Spleen (tissue), 11 donors: Measurements from ENCODE around the gene SLC29A1. TPM values are rescaled to one million over a fixed set of nuclear protein-coding genes. Genes with fewer than 3 reads are reported as not detected.

Experiments used
- DNase-seq: peaks from one replicate; pipeline ENCODE4 v3.0.0-alpha.2; 2020
- H3K27ac ChIP-seq, 8 donors: fragments of 200-600 bp; sonication (generic) in 7 of 8; 1 replicate in 4 of 8; 2 replicates in 4 of 8; pipeline versions ENCODE4 v1.5.0 to v1.8.0; 2016 to 2021; ENCODE audit warnings: inconsistent platforms in 4 of 8, mild to moderate bottlenecking in 4 of 8, moderate library complexity in 1 of 8
- H3K27me3 ChIP-seq, 7 donors: fragments of 200-600 bp; sonication (generic) in 6 of 7; replicated peaks in 1 of 7; 1 replicate in 4 of 7; 2 replicates in 3 of 7; pipeline versions ENCODE4 v1.5.0 to v1.8.0; 2016 to 2021; ENCODE audit warnings: inconsistent platforms in 3 of 7, mild to moderate bottlenecking in 1 of 7
- H3K36me3 ChIP-seq, 6 donors: fragments of 200-600 bp; sonication (generic) in 5 of 6; 1 replicate in 4 of 6; 2 replicates in 2 of 6; pipeline versions ENCODE4 v1.5.0 to v1.8.0; 2016 to 2021; ENCODE audit warnings: inconsistent platforms in 2 of 6
- H3K4me1 ChIP-seq, 6 donors: fragments of 200-600 bp; sonication (generic) in 5 of 6; 1 replicate in 3 of 6; 2 replicates in 3 of 6; pipeline versions ENCODE4 v1.5.0 to v1.8.0; 2016 to 2021; ENCODE audit warnings: inconsistent platforms in 3 of 6
- H3K4me3 ChIP-seq, 8 donors: fragments of 200-600 bp; sonication (generic) in 7 of 8; 1 replicate in 4 of 8; 2 replicates in 4 of 8; pipeline versions ENCODE4 v1.5.0 to v1.8.0; 2016 to 2021; ENCODE audit warnings: inconsistent platforms in 4 of 8, mild to moderate bottlenecking in 4 of 8, moderate library complexity in 2 of 8
- H3K9me3 ChIP-seq, 8 donors: fragments of 200-600 bp; sonication (generic) in 7 of 8; 1 replicate in 4 of 8; 2 replicates in 4 of 8; pipeline versions ENCODE4 v1.5.0 to v1.8.0; 2016 to 2021; ENCODE audit warnings: inconsistent platforms in 4 of 8
- POLR2A ChIP-seq, 3 donors: fragments of 450-650 bp; IDR thresholded peaks; one replicate each; pipeline ENCODE4 v1.5.1; 2017; ENCODE audit warnings: antibody characterized with exemption in 3 of 3, mild to moderate bottlenecking in 1 of 3
- POLR2AphosphoS5 ChIP-seq, 3 donors: sonication (generic); formaldehyde crosslinking; IDR thresholded peaks; one replicate each; pipeline ENCODE4 v1.5.1; 2017; ENCODE audit warnings: antibody characterized with exemption in 3 of 3
- WGBS, 5 donors: extraction: QIAGEN DNeasy Blood & Tissue Kit in 3 of 5; methylation state at CpG; one replicate each; pipeline versions ENCODE4 v1.1.5 to v1.1.7; 2013 to 2018; 5-methylcytosine and 5-hydroxymethylcytosine counted together
- intact Hi-C: fragments of 100-400 bp; cut with DNase I; formaldehyde crosslinking; loops from one replicate; pipeline ENCODE4 v1.15.0; 2023; ENCODE audit warnings: low total_unique reads
- polyA plus RNA-seq, 3 donors: library from polyadenylated mRNA; stranded (reverse); fragments of 200-250 nt; gene quantifications; one replicate each; pipeline ENCODE4 v1.2.1, GENCODE V29; 2013
- total RNA-seq, 7 donors: library from RNA; depleted of rRNA in 3 of 7; stranded (reverse); fragments of >200 nt in 3 of 7; fragmentation: NEBNext Ultra II Directional in 4 of 7; extraction: Animal tissue kit (Norgen Biotek cat#: 25700) in 4 of 7; gene quantifications; one replicate each; pipeline versions ENCODE4 v1.1.0 to v1.2.1, GENCODE V29; 2016 to 2021
- TF ChIP-seq, protein P1 (sequence below), 11 experiments: fragments of 200-600 bp in 7 of 11; fragments of 450-650 bp in 4 of 11; sonication (generic) in 4 of 11; IDR thresholded peaks in 8 of 11; conservative IDR thresholded peaks in 3 of 11; 1 replicate in 7 of 11; 2 replicates in 4 of 11; pipeline versions ENCODE4 v1.4.0 to v1.8.0; 2016 to 2021; ENCODE audit warnings: antibody characterized with exemption in 11 of 11, inconsistent platforms in 4 of 11, mild to moderate bottlenecking in 1 of 11
- donor health status: healthy with polysubstance abuse.
- donor health status: DM: no; HTN: no; CAD: no; lungs with moderate emphysema.
- donor health status: DM: no; HTN: no; CAD: no.
- donor health status: Bipolar disorder and iron deficiency.
- donor health status: healthy.
- donor health status: DM: no; HTN: no; CAD: no.
- donor health status: DM: yes; HTN: yes; CAD: no.

The SLC29A1 gene
- total and polyA plus RNA-seq, 10 donors: 8.5 to 49.4 (median 30.4) TPM

DNA sequence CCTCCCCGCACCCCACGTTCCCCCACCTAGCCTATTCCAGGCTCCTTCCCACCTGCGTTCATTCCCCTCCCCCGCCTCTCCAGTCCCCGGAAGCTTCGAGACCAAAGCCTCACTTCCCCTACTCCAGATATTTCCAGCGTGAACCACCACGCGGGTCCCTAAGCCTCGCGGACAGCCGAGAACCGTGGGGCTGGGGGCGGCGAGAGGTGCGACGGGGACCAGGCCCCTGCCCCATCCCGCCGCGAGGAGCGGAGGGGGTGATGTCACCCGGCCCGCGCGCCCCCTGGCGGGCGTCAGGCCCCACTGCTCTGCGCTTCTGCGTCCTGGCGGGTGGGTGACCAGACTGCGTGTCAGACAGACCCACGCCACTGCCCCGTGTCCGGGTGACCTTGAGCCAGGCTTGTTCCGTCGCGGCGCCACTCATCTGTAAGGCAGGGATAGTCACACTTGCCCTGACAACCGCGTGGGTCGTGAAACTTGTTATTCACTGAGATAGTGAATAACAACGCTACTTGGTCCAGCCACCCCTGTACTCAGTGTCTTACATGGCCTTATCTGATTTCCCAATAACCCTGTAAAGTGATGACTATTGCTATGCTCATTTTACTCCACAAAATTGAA is 14.5 kb downstream of the SLC29A1 start:
- WGBS, 5 donors: 2 to 7% (median 3%) methylated on average over 17 to 42 of the region's 42 CpGs
- Histone ChIP-seq H3K4me3 (peak overlapping the region; percentile 34 to 79 (median 50)), H3K4me1 (peaks cover 9 to 59% (median 26%) of the 10 kb centered on the region in 6 donors), H3K27ac (peak overlapping the region; percentile 84 to 97 (median 94)), H3K9me3 (no peaks in the 10 kb centered on the region), H3K27me3 (no peaks in the 10 kb centered on the region), H3K36me3 (peaks cover 0 to 3% (median 0%) of the 10 kb centered on the region in 6 donors)
- intact Hi-C loops: loop anchor here (10.0 kb wide), 2 partner anchors 63 to 143 kb away; no protein-coding TSS in a partner anchor
- peak; percentile 96 for DNase-seq
- TF ChIP-seq, protein P1, sequence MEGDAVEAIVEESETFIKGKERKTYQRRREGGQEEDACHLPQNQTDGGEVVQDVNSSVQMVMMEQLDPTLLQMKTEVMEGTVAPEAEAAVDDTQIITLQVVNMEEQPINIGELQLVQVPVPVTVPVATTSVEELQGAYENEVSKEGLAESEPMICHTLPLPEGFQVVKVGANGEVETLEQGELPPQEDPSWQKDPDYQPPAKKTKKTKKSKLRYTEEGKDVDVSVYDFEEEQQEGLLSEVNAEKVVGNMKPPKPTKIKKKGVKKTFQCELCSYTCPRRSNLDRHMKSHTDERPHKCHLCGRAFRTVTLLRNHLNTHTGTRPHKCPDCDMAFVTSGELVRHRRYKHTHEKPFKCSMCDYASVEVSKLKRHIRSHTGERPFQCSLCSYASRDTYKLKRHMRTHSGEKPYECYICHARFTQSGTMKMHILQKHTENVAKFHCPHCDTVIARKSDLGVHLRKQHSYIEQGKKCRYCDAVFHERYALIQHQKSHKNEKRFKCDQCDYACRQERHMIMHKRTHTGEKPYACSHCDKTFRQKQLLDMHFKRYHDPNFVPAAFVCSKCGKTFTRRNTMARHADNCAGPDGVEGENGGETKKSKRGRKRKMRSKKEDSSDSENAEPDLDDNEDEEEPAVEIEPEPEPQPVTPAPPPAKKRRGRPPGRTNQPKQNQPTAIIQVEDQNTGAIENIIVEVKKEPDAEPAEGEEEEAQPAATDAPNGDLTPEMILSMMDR (IDR thresholded peaks at IDR 0.05 in 8 of 11, conservative IDR thresholded peaks at IDR 0.05 in 3 of 11): peak; percentile 94 to 99 (median 98)
- peak in 2 of 3 donors; percentile 5 to 9 for TF ChIP-seq POLR2A (IDR thresholded peaks at IDR 0.05)
- peak; percentile 86 to 95 (median 88) for TF ChIP-seq POLR2AphosphoS5 (IDR thresholded peaks at IDR 0.05)

DNA sequence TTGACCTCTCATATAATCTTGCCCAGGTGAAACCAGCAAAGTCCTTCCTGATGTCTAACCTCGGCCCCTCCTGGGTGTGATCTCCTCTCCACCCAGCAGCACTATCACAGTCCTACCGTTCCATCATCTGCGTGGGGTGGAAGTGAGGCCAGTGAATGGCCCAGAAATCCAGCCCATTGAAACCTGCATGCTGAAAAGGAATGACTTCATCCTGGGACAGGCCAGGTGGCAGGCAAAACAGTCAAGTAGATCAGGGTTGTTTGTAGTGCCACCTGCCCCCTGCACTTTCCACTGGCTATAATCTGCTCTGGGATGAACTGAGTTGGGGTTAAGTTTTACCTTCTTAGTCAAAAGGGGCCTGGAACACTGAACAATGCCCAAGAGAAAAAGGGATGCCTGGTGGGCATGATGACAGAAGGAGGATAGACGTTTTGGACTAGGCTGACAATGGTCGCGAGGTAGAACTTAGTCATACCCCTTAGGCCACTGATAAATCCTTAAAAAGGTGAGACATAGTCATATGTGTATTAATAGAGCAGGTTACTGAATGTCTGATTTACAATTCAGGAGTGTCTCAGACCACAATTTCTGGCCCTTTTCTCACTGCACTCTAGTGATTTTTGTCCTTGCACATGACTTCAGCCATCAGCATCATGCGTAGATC is 15.4 kb downstream of the SLC29A1 start:
- TF ChIP-seq, protein P1 (IDR thresholded peaks at IDR 0.05 in 8 of 11, conservative IDR thresholded peaks at IDR 0.05 in 3 of 11): no peak
- no peak for TF ChIP-seq POLR2A (IDR thresholded peaks at IDR 0.05)
- H3K27ac ChIP-seq: peak overlapping the region in 1 of 8 donors; percentile 93
- H3K9me3 ChIP-seq: no peaks in the 10 kb centered on the region
- peak; percentile 28 for DNase-seq
- H3K27me3 ChIP-seq: no peaks in the 10 kb centered on the region
- 85 to 89% (median 87%) methylated on average over 7 of the region's 7 CpGs for WGBS, 5 donors
- intact Hi-C loops: loop anchor here (10.0 kb wide), 2 partner anchors 64 to 144 kb away; no protein-coding TSS in a partner anchor
- no peak overlapping the region for H3K4me3 ChIP-seq
- H3K4me1 ChIP-seq: peaks cover 9 to 50% (median 23%) of the 10 kb centered on the region in 6 donors
- H3K36me3 ChIP-seq: no peaks in the 10 kb centered on the region

DNA sequence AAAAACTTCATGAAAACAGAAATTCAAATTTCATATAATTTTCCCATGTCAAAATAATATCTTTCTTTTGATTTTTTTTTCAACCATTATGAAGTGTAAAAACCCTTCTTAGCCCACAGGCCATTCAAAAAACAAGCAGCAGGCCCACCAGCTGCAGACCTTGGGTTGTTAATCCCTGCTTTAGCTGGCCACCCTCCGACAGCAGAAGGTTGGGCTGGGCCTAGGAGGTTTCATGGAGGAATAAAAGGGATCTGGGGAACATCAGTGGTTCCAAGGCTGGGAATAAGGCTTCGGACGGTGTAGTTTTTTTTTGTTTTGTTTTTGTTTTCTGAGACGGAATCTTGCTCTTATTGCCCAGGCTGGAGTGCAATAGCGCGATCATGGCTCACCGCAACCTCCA is 19.9 kb downstream of the SLC29A1 start:
- TF ChIP-seq, protein P1 (IDR thresholded peaks at IDR 0.05 in 8 of 11, conservative IDR thresholded peaks at IDR 0.05 in 3 of 11): no peak
- TF ChIP-seq POLR2A (IDR thresholded peaks at IDR 0.05): no peak
- TF ChIP-seq POLR2AphosphoS5 (IDR thresholded peaks at IDR 0.05): no peak
- Histone ChIP-seq H3K27ac (no peak overlapping the region), H3K27me3 (no peaks in the 10 kb centered on the region), H3K4me3 (no peak overlapping the region), H3K4me1 (peaks cover 4 to 26% (median 12%) of the 10 kb centered on the region in 6 donors), H3K9me3 (no peaks in the 10 kb centered on the region), H3K36me3 (peaks cover 0 to 4% (median under 1%) of the 10 kb centered on the region in 6 donors)
- intact Hi-C loops: no loop called here
- no peak for DNase-seq
- 93 to 97% (median 95%) methylated on average over 7 of the region's 7 CpGs for WGBS, 5 donors

DNA sequence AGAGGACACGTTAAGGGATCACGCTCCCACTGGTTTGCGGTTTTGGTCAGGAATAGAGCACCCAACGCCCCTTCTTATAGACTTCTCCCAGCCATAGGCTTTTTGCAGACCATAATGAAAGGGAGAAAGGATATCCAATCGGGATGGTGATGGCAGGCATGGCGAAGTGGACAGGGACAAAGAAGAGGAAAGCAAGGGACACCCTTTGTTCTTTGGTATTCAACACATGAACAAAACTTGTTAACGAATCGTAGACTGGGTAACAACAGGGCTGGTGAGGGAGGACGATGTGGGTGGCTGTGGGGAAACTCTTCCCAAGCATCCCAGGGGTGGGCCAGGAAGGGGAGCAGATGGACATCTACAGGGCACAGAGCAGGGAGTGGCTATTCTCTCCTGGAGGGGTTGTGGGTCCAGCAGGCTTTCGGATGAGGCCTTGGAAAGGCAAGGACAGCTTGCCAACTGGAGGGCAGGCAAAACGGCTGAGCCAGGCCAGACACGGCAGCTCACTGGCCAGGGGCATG is 22.1 kb downstream of the SLC29A1 start:
- no peak for DNase-seq
- peaks cover 19 to 42% (median 31%) of the 10 kb centered on the region in 6 donors for H3K4me1 ChIP-seq
- peak overlapping the region in 7 of 8 donors; percentile 59 to 99 (median 90) for H3K4me3 ChIP-seq
- H3K27me3 ChIP-seq: no peaks in the 10 kb centered on the region
- H3K9me3 ChIP-seq: no peaks in the 10 kb centered on the region
- peaks cover 4 to 25% (median 21%) of the 10 kb centered on the region in 6 donors for H3K36me3 ChIP-seq
- intact Hi-C loops: no loop called here
- TF ChIP-seq POLR2A (IDR thresholded peaks at IDR 0.05): no peak
- 70 to 87% (median 77%) methylated on average over 12 of the region's 12 CpGs for WGBS, 5 donors
- peak overlapping the region; percentile 94 to 99 (median 98) for H3K27ac ChIP-seq
